Fibroblast of skin of right quadriceps (primary cell): Measurements from ENCODE around the gene ZC3H18.

Source experiments
- DNase-seq: peaks from one replicate; pipeline ENCODE4 v3.0.0-alpha.2; 2013

Gene ZC3H18

GRCh38 chr16:88552166-88552565 is 18.0 kb upstream of the ZC3H18 start:
- no peak for DNase-seq

- no peak for DNase-seq
Measured at GRCh38 chr16:88552815-88553214, 17.4 kb upstream of the ZC3H18 start.

DNA sequence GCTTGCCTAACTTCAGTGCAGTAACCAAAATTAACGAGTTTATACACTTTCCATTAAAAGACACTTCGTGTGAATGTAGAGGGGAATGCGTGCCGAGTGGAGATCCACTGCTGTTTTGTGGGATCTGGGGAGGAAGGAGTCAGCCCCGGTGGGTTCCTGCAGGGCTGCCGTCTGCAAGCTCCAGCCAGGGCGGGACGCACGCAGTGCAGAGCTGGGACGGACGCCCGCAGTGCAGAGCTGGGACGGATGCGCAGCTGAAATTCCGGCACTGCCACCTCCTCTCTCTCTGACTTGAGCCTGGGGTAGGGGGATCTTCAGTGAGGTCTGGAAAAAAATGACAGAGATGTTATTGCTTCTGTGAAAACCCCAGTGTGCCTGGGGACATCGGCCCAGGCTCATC is 16.5 kb upstream of the ZC3H18 start:
- DNase-seq: no peak

DNA sequence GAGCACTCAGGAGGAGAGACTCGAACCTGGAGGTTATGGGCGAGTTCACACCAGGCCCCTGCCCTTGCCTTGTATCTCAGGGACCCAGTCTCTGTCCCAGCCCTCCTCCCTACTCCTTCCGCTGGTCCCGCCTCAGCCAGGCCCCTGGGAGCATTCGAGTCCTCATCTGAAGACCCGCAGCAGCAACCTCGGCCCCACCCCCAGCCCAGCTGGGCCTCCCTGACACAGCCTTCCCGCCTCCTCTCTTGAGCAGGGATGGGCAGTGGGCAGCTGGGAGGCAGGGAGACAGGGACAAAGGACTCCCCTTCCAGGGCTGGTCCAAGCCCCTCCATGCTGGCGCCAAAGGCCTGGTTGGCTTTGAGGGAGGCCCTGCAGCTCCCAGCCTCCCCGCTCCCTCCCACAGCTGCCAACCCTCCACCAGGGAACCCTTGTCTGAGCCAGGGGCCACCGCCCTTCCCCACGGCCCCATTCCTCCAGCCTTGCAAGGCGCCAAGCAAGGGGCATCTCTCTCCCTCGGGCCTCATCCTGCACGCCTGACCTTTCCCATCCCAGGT is 15.4 kb upstream of the ZC3H18 start:
- no peak for DNase-seq

DNA sequence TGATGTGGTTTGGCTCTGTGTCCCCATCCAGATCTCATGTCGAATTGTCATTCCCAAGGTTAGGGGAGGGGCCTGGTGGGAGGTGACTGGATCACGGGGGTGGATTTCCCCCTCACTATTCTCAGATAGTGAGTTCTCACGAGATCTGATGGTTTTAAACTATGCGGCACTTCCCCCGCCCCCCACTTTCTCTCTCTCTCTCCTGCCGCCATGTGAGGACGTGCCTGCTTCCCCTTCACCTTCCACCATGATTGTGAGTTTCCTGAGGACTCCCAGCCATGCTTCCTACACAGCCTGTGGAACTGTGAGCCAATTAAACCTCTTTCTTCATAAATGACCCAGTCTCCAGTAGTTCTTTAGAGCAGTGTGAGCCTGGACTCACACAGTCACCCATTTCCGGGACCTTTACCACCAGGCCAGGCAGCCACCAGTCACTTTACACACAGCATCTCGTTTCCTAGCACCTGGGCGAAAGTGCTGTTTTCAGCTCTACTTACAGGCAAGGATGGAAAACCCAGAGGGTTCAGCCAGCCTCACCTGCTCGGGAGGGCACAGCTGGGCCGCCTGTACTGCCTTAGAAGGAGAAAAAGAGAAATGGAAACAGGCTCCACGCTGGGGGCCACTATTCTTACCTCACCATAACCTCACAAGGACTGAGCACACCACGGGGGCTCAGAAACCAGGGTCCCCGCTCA is 13.8 kb upstream of the ZC3H18 start:
- no peak for DNase-seq

- DNase-seq: peak; percentile 35
Measured at GRCh38 chr16:88558457-88559442, 11.5 kb upstream of the ZC3H18 start.

DNA sequence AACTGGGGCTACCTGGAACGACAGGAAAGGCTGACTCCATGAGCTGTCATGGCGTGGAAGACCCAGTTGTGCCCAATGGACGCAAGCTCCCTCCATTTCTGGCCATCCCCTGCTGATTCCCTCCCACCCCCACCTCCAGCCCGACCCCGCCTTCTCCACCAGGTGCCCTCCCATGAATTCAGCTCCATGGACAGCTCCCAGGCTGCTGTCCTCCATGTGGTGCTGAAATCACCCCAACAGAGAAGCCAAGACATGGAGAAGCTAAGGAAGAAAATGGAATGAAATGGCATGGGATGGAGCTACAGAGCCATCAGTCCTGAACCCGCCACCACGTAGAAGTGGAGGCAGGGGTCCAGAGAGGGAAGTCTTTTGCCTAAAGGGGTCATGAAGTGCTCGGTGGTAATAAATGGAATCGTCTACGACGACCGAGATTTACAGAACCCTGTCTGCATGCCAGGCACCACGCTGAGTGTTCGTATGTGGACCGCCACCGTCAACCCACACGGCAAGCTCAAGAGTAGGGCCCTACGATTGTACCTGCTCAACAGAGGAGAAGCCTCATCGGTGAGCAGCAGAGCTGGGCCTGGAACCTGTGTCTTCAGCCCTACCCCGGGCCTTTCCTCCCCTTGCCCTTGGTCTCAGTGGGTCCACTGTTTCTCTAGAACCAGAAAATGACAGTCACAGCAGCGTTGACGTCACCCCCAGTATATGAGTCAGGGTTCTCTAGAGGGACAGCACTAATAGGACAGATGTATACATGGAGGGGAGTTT is 9.3 kb upstream of the ZC3H18 start:
- peak; percentile 24 for DNase-seq

DNA sequence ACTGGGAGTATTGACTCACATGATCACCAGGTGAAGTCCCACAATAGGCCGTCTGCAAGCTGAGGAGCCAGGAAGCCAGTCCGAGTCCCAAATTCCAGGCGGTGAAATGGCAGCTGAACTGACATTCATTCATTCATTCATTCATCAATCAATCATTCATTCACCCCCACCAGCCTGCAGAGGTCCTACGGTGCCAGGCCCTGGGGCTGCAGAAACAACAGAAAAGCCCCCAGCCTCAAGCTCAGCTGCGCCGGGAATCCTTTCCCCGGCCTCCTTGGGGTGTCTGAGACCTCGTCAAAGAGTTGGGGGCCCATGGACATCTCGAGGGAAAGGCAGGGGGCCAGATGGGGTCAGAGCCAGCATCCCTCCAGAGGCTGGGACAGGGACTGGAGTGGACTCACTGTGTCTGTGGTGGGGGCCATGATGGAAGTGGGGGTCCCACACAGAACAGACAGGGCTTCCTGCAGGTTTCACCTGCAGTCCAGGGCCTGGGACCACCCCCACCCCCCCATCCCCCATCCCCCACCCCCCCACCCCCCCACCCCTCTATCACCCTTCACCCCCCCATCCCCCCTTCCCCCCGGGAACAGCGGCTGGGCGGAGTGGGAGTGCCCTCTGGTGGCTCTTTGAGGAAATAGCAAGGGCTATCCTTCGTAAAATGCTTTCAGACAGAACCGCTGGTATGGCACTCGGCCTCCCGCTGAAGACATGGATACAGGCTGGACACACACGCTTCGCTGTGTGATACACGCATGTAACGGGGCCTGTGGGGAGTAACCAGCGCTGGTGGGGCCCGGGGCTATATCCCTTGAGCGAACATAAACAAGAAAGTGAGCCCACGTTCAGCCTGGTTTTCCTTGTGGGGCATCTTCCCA is 8.5 kb upstream of the ZC3H18 start:
- peak; percentile 44 for DNase-seq

- peak; percentile 66 for DNase-seq
Measured at GRCh38 chr16:88566158-88566557, 4.0 kb upstream of the ZC3H18 start.

- no peak for DNase-seq
Measured at GRCh38 chr16:88568710-88569613, 1.2 kb upstream of the ZC3H18 start.

DNA sequence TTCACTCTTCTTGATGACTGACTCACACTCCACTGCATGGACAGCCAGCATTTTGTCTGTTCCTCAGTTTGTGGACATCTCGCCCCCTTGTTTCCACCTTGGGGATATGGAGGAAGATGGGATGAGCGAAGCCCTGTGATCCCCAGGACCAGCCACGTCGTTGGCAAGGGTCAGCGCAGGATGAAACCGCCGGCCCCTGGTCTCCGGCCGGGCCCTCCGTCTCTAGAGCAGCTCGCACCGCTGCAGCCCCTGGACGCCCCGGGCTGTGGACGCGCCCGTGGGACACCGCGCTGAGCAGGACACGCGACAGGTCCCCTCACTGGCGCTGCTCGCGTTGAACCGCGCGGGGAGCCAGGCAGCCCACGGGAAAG is 604 bp upstream of the ZC3H18 start:
- no peak for DNase-seq

DNA sequence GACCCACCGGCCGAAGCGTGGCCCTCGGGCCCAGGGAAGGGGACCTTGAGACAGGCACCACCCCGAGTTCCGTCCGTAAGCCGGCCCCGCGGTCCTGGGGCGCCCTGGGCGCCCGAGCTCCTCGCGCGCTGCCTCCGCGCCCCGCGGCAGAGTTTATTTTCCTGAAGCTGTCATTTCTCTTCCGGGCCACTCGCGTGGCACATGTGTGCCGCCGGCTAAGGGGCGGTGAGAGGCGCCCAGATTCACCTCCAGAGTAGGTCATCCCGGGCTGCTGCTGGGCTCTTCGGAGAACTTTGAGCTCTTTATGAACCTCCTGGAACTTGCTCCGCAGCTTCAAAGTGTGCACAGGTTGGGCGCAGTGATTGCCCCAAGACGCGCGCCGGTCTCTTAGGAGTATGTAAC is 489 bp downstream of the ZC3H18 start:
- no peak for DNase-seq

GRCh38 chr16:88575251-88575650 is 5.0 kb downstream of the ZC3H18 start:
- no peak for DNase-seq

DNA sequence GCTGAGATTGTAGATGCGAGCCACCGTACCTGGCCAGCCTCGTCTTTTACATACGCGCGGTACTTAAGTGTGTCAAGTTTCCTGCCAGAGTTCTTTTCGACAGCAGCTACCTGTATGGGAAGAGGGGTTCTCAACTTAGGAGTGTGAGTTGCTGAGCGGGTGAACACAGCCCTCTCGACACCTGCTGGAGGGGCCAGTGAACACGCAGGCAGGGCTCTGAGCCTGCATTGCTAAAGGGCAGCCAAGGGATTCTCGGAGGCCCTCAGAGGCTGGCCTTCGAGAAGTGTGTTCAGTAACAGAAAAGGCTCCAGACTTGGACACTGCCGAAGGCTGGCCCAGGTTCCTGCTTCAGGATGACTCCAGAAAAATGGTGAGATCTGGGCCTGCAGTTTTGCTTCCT is 6.1 kb downstream of the ZC3H18 start:
- no peak for DNase-seq

DNA sequence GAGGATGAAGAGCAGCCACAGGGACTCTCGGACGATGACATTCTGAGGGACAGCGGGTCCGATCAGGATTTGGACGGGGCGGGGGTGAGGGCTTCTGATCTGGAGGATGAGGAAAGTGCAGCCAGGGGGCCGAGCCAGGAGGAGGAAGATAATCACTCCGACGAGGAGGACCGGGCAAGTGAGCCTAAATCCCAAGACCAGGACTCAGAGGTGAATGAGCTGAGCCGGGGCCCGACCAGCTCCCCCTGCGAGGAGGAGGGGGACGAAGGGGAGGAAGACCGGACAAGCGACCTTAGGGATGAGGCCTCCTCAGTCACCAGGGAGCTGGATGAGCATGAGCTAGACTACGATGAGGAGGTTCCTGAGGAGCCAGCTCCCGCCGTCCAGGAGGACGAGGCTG is 7.0 kb downstream of the ZC3H18 start:
- DNase-seq: no peak

- no peak for DNase-seq
Measured at GRCh38 chr16:88578446-88579313, 8.5 kb downstream of the ZC3H18 start.

GRCh38 chr16:88580371-88580770 is 10.2 kb downstream of the ZC3H18 start:
- no peak for DNase-seq

- no peak for DNase-seq
Measured at GRCh38 chr16:88581033-88581432, 10.8 kb downstream of the ZC3H18 start.

DNA sequence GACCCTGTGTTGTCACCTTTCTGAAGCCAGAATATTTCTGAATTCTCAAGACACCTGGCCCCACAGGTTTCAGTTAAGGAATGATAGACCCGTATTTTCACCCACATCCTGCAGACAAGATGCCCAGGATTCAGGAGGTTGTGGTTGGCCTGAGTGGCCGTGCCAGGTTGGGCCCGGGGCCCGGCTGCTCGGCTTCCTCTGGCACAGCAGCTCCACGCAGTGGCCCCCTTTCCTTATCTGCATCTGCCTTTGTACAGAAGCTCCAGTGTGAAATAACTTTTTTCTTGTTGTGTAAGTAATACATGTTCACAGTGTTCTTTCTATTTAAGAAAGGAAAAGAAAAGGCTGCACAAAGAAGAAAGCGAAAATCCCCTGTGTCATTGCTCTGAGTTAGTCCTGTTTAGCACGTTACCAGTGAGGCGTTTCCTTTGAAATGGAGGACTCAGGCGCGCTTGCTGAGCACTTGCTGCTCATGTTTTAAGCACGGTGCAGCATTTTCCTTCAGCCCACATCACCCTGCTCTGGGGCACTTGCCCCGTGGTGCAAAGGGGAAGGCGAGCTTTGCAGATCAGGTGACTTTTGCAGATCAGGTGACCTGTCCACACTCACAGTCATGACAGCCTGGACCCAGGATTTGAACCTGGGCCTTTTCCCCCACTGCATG is 12.8 kb downstream of the ZC3H18 start:
- no peak for DNase-seq
